Neural cell (in vitro differentiated cells): Measurements from ENCODE around the gene AK4.

ENCODE experiments used
- EP300 ChIP-seq: fragments of 450-650 bp; conservative IDR thresholded peaks from 2 replicates; pipeline ENCODE4 v1.6.1; 2014; ENCODE audit warnings: antibody characterized with exemption, mild to moderate bottlenecking, moderate library complexity; ENCODE audit not compliant: poor library complexity, severe bottlenecking
- EZH2 ChIP-seq: fragments of 200-600, 300-800 bp; shearing (Covaris generic), sonication (generic); IDR thresholded peaks from 2 replicates; pipeline ENCODE4 v1.6.1; 2014; ENCODE audit warnings: antibody characterized with exemption, low read length, borderline replicate concordance, mild to moderate bottlenecking; ENCODE audit not compliant: insufficient read depth, poor library complexity, severe bottlenecking
- TAF1 ChIP-seq: IDR thresholded peaks from 2 replicates; pipeline ENCODE4 v1.6.1; 2012; ENCODE audit warnings: low read depth
- TF ChIP-seq, protein P1 (sequence below): fragments of 450-650 bp; IDR thresholded peaks from 2 replicates; pipeline ENCODE4 v1.5.1; 2014; ENCODE audit warnings: antibody characterized with exemption, mild to moderate bottlenecking, moderate library complexity; ENCODE audit not compliant: poor library complexity, severe bottlenecking

DNA sequence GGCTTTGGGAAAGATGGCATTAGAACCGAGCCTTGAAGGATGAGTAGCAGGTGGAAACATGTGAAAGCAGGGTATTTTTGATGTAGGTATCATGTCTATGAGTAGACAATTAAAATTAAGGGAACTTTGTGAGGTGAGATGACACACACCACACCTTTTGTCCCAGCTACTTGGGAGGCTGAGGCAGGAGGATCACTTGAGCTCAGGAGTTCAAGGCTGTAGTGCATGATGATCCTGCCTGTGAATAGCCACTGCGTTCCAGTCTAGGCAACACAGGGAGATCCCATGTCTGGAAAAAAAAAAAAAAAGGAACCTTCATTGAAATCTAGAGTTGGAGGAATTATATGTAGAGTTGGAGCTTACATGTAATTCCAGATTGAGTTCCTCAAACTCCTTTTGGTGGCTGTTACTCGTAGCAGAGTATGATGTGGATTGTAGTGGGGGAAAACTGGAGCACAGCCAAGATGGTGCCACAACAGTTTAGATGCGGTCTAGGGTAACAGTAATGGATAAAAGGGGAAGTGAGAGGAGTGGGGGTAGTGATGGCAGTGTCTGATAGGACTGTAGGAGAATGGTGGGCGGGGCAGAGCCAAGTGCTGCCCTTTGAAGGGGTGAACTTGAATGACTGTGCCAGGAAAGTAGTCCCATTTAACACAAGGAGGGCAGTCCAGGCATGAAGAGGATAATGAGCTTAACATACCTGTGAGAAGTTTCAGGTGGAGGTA lies 17.4 kb downstream of the AK4 start:
- TF ChIP-seq TAF1 (no peak), EZH2 (no peak), EP300 (no peak)
- TF ChIP-seq, protein P1, sequence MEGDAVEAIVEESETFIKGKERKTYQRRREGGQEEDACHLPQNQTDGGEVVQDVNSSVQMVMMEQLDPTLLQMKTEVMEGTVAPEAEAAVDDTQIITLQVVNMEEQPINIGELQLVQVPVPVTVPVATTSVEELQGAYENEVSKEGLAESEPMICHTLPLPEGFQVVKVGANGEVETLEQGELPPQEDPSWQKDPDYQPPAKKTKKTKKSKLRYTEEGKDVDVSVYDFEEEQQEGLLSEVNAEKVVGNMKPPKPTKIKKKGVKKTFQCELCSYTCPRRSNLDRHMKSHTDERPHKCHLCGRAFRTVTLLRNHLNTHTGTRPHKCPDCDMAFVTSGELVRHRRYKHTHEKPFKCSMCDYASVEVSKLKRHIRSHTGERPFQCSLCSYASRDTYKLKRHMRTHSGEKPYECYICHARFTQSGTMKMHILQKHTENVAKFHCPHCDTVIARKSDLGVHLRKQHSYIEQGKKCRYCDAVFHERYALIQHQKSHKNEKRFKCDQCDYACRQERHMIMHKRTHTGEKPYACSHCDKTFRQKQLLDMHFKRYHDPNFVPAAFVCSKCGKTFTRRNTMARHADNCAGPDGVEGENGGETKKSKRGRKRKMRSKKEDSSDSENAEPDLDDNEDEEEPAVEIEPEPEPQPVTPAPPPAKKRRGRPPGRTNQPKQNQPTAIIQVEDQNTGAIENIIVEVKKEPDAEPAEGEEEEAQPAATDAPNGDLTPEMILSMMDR: no peak
